ENCODE measurements around the gene CDH23. TPM values are rescaled to one million over a fixed set of nuclear protein-coding genes. Genes with fewer than 3 reads are reported as not detected.

The CDH23 gene
- total and polyA plus RNA-seq, 2 of the 8 experiments (the other 6 are each of a cell fraction or from before 2014, with no cell fraction given) = 1.9 to 4.9 TPM

DNA sequence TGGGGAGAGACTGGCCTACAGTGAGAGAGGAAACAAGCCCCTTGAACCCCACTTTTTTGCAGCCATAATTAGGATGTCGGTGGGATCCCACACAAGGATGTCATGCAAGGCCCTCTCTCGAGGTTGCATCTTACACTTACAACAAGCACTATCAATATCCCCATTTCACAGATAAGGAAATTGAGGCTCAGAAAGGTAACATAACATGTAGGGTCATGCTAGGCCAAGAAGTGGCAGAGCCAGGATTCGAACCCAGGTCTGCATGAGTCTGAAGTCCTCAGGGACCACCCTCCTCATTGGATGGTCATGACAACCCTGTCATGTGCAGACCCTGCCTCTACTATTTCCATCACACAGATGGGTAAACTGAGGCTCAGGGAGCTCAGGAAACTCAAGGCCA is 199.4 kb downstream of the CDH23 start:
- no peak overlapping the region for H2BK20ac ChIP-seq (ENCODE audit: low read length)
- H3K4me3 ChIP-seq (ENCODE audit: extremely low read depth in 1 of 4, insufficient read depth in 2 of 4, low read depth in 3 of 4, low read length in 4 of 4) = no peak overlapping the region
- FAIRE-seq (no peak), DNase-seq (ENCODE audit: low read depth in 1 of 2, low spot score in 2 of 2) (no peak)
- POLR2A ChIA-PET (ENCODE audit: partially characterized antibody) = no interaction called here
- no peak overlapping the region for H3K9ac ChIP-seq (replicated peaks in 1 of 4; ENCODE audit: extremely low read depth in 1 of 4, low read depth in 3 of 4, low read length in 3 of 4)
- no peak overlapping the region for H3K56ac ChIP-seq (replicated peaks; ENCODE audit: insufficient read length, low read depth, low read length)
- H4K8ac ChIP-seq (ENCODE audit: extremely low read depth, insufficient read depth, low read length) = no peak overlapping the region
- H3K18ac ChIP-seq (ENCODE audit: extremely low read depth, low read length) = no peak overlapping the region
- no peaks in the 10 kb centered on the region for H3K4me1 ChIP-seq (replicated peaks in 1 of 4; ENCODE audit: control insufficient read depth in 3 of 4, insufficient read depth in 4 of 4, low read length in 3 of 4)
- no peak overlapping the region for H3K27ac ChIP-seq (ENCODE audit: low read depth, low read length)
- no peaks in the 10 kb centered on the region; the same call in 1 of the 2 replicates for H3K23me2 ChIP-seq (ENCODE audit: low read depth, low read length)
- H4K20me1 ChIP-seq (replicated peaks in 1 of 2; ENCODE audit: control insufficient read depth in 1 of 2, insufficient read depth in 2 of 2, low read length in 2 of 2) = no peaks in the 10 kb centered on the region
- no peak overlapping the region for H3K14ac ChIP-seq (ENCODE audit: insufficient read length)
- no peak overlapping the region for H2BK120ac ChIP-seq (replicated peaks; ENCODE audit: low read depth, low read length)
- no peak for TF ChIP-seq NRF1 (IDR thresholded peaks at IDR 0.05; ENCODE audit: low read depth, low read length)
- TF ChIP-seq SUZ12 (IDR thresholded peaks at IDR 0.05; ENCODE audit: low read length) = no peak
- no peak for TF ChIP-seq BACH1 (IDR thresholded peaks at IDR 0.05; ENCODE audit: low read length)
- TF ChIP-seq POLR2A (IDR thresholded peaks at IDR 0.05; ENCODE audit: control extremely low read depth in 1 of 2, low read depth in 2 of 2, low read length in 2 of 2) = no peak
- no peak overlapping the region for H2BK5ac ChIP-seq (ENCODE audit: low read depth, low read length)
- H2BK15ac ChIP-seq (ENCODE audit: low read length) = no peak overlapping the region
- H4K5ac ChIP-seq (ENCODE audit: insufficient read length, low read depth, low read length) = no peak overlapping the region
- no peaks in the 10 kb centered on the region for H3K79me2 ChIP-seq (ENCODE audit: control insufficient read depth in 1 of 2, insufficient read depth in 2 of 2, low read length in 2 of 2)
- no peaks in the 10 kb centered on the region for H3K79me1 ChIP-seq (ENCODE audit: low read depth, low read length)
- H3K4me2 ChIP-seq (ENCODE audit: insufficient read depth in 1 of 2, low read depth in 2 of 2, low read length in 2 of 2) = no peak overlapping the region
- no peak overlapping the region for H3K4ac ChIP-seq (replicated peaks; ENCODE audit: insufficient read length, low read depth, low read length)
- H3K27me3 ChIP-seq (replicated peaks in 1 of 4; ENCODE audit: control insufficient read depth in 3 of 4, extremely low read depth in 1 of 4, insufficient read depth in 3 of 4, low read length in 3 of 4) = no peaks in the 10 kb centered on the region
- no peak overlapping the region for H4K91ac ChIP-seq (replicated peaks; ENCODE audit: insufficient read length, low read length)
- H3K36me3 ChIP-seq (ENCODE audit: control insufficient read depth in 2 of 4, insufficient read depth in 4 of 4, low read length in 3 of 4) = no peaks in the 10 kb centered on the region
- H2BK12ac ChIP-seq (ENCODE audit: low read depth, low read length) = no peak overlapping the region
- H2AK5ac ChIP-seq (ENCODE audit: low read depth, low read length) = no peak overlapping the region
- CTCF ChIA-PET (ENCODE audit: partially characterized antibody) = interaction anchor here (0.7 to 1.6 kb wide), 2 partner anchors 26 to 227 kb away, joined by 3 to 5 read pairs; no protein-coding TSS in a partner anchor
- no peak overlapping the region for H2AFZ ChIP-seq (ENCODE audit: low read length)
- 81% methylated on average over 3 of the region's 3 CpGs; no CpG with 5 or more reads in 1 of the 2 experiments for WGBS, 2 experiments (ENCODE audit: extremely low coverage in 1 of 2, insufficient coverage in 1 of 2, insufficient read length in 1 of 2, insufficient replicate concordance in 2 of 2, low coverage in 1 of 2, low lambda C conversion rate in 2 of 2, missing lambda C conversion rate in 1 of 2)
- H3K9me3 ChIP-seq (ENCODE audit: insufficient read depth in 2 of 2, low read depth in 1 of 2, low read length in 1 of 2) = no peaks in the 10 kb centered on the region
- no peak overlapping the region for H3K23ac ChIP-seq (ENCODE audit: insufficient read length)
